ENCODE measurements around the gene CLEC7A. TPM values are rescaled to one million over a fixed set of nuclear protein-coding genes. Genes with fewer than 3 reads are reported as not detected.

CLEC7A gene
- total RNA-seq, 2 experiments from 2014 or later, result 2.5 to 3.7 TPM

GRCh38 chr12:10075451-10075850 is 54.5 kb downstream of the CLEC7A start:
- ChIA-PET POLR2A (no interaction called here), CTCF (no interaction called here)
- Mint-ChIP-seq H3K27ac (no peak overlapping the region), H3K9me3 (no peaks in the 10 kb centered on the region), H3K36me3 (ENCODE audit: low read depth) (no peaks in the 10 kb centered on the region), H3K27me3 (peaks cover 2% of the 10 kb centered on the region), H3K4me3 (no peak overlapping the region), H3K4me1 (ENCODE audit: low read depth) (no peaks in the 10 kb centered on the region)
- no peaks in the 10 kb centered on the region for H3K36me3 ChIP-seq (ENCODE audit: insufficient read depth, low read length)
- no peak for DNase-seq
- H3K27ac ChIP-seq (ENCODE audit: low read depth in 1 of 2, low read length in 2 of 2), result no peak overlapping the region
- intact Hi-C loops (cut with DNase I, micrococcal nuclease), result no loop called here
- H3K9me3 ChIP-seq (ENCODE audit: control insufficient read depth in 1 of 2, insufficient read depth in 1 of 2, low read length in 2 of 2), result no peaks in the 10 kb centered on the region
- no peaks in the 10 kb centered on the region for H3K4me1 ChIP-seq (ENCODE audit: insufficient read depth, low read length)
- ATAC-seq (ENCODE audit: poor library complexity), result no peak
- no peak for TF ChIP-seq CTCF (IDR thresholded peaks at IDR 0.05)
- no peaks in the 10 kb centered on the region for H3K27me3 ChIP-seq (ENCODE audit: control insufficient read depth in 1 of 2, insufficient read depth in 2 of 2, low read length in 2 of 2)
- no peak overlapping the region for H3K4me3 ChIP-seq (ENCODE audit: low read length)

- Histone ChIP-seq H3K9me3 (ENCODE audit: control insufficient read depth in 1 of 2, insufficient read depth in 1 of 2, low read length in 2 of 2) (no peaks in the 10 kb centered on the region), H3K36me3 (ENCODE audit: insufficient read depth, low read length) (no peaks in the 10 kb centered on the region), H3K4me3 (ENCODE audit: low read length) (no peak overlapping the region), H3K27ac (ENCODE audit: low read depth in 1 of 2, low read length in 2 of 2) (no peak overlapping the region), H3K27me3 (ENCODE audit: control insufficient read depth in 1 of 2, insufficient read depth in 2 of 2, low read length in 2 of 2) (no peaks in the 10 kb centered on the region), H3K4me1 (ENCODE audit: insufficient read depth, low read length) (no peaks in the 10 kb centered on the region)
- no peak overlapping the region for H3K27ac Mint-ChIP-seq
- intact Hi-C loops (cut with DNase I, micrococcal nuclease), result no loop called here
- no peak overlapping the region for H3K4me3 Mint-ChIP-seq
- H3K4me1 Mint-ChIP-seq (ENCODE audit: low read depth), result no peaks in the 10 kb centered on the region
- no peaks in the 10 kb centered on the region for H3K36me3 Mint-ChIP-seq (ENCODE audit: low read depth)
- ATAC-seq (ENCODE audit: poor library complexity) (no peak), DNase-seq (no peak)
- peaks cover 7% of the 10 kb centered on the region for H3K27me3 Mint-ChIP-seq
- no peak for TF ChIP-seq CTCF (IDR thresholded peaks at IDR 0.05)
- POLR2A ChIA-PET, result no interaction called here
- no peaks in the 10 kb centered on the region for H3K9me3 Mint-ChIP-seq
- CTCF ChIA-PET, result no interaction called here
Measured at GRCh38 chr12:10073261-10073660, 56.7 kb downstream of the CLEC7A start.

GRCh38 chr12:10072131-10072530 is 57.9 kb downstream of the CLEC7A start:
- ATAC-seq (ENCODE audit: poor library complexity), result no peak
- Histone ChIP-seq H3K36me3 (ENCODE audit: insufficient read depth, low read length) (no peaks in the 10 kb centered on the region), H3K4me1 (ENCODE audit: insufficient read depth, low read length) (no peaks in the 10 kb centered on the region), H3K27me3 (ENCODE audit: control insufficient read depth in 1 of 2, insufficient read depth in 2 of 2, low read length in 2 of 2) (peaks cover 0 to 4% of the 10 kb centered on the region in 2 experiments), H3K9me3 (ENCODE audit: control insufficient read depth in 1 of 2, insufficient read depth in 1 of 2, low read length in 2 of 2) (no peaks in the 10 kb centered on the region), H3K4me3 (ENCODE audit: low read length) (no peak overlapping the region), H3K27ac (ENCODE audit: low read depth in 1 of 2, low read length in 2 of 2) (no peak overlapping the region)
- no peak for TF ChIP-seq CTCF (IDR thresholded peaks at IDR 0.05)
- ChIA-PET CTCF (no interaction called here), POLR2A (no interaction called here)
- no peaks in the 10 kb centered on the region for H3K4me1 Mint-ChIP-seq (ENCODE audit: low read depth)
- no peak overlapping the region for H3K4me3 Mint-ChIP-seq
- peaks cover 14% of the 10 kb centered on the region for H3K27me3 Mint-ChIP-seq
- intact Hi-C loops (cut with DNase I, micrococcal nuclease), result no loop called here
- H3K9me3 Mint-ChIP-seq, result no peaks in the 10 kb centered on the region
- no peaks in the 10 kb centered on the region for H3K36me3 Mint-ChIP-seq (ENCODE audit: low read depth)
- DNase-seq, result no peak
- H3K27ac Mint-ChIP-seq, result no peak overlapping the region

Data from CD4-positive, alpha-beta T cell (primary cell).